ENCODE data around the gene ADCY6. TPM values are rescaled to one million over a fixed set of nuclear protein-coding genes. Genes with fewer than 3 reads are reported as not detected.

The ADCY6 gene
- total and polyA plus RNA-seq, 12 donors: 35.3 to 144 (median 121) TPM

- ATAC-seq (no peak), DNase-seq (no peak)
- TF ChIP-seq CTCF (IDR thresholded peaks at IDR 0.05): no peak
- 85 to 90% methylated on average over 8 of the region's 8 CpGs for WGBS, 2 donors
- Histone ChIP-seq H3K9me3 (no peaks in the 10 kb centered on the region), H3K27ac (no peak overlapping the region), H3K36me3 (peaks cover 0 to 90% (median 36%) of the 10 kb centered on the region in 9 donors), H3K27me3 (no peaks in the 10 kb centered on the region), H3K4me3 (no peak overlapping the region), H3K4me1 (no peaks in the 10 kb centered on the region)
- intact Hi-C loops (cut with DNase I): no loop called here
These were observed 38.1 kb upstream of the ADCY6 start for GRCh38 chr12:48827026-48827425.

GRCh38 chr12:48826209-48826855 lies 37.4 kb upstream of the ADCY6 start:
- Histone ChIP-seq H3K4me1 (peaks cover 0 to 2% (median 0%) of the 10 kb centered on the region in 9 donors), H3K27ac (no peak overlapping the region), H3K36me3 (peaks cover 0 to 83% (median 30%) of the 10 kb centered on the region in 9 donors), H3K9me3 (no peaks in the 10 kb centered on the region), H3K4me3 (no peak overlapping the region), H3K27me3 (no peaks in the 10 kb centered on the region)
- no peak for TF ChIP-seq CTCF (IDR thresholded peaks at IDR 0.05)
- DNase-seq (no peak), ATAC-seq (no peak)
- intact Hi-C loops (cut with DNase I): no loop called here
- 84% methylated on average over 15 of the region's 15 CpGs for WGBS, 2 donors

- no peak overlapping the region for H3K4me3 ChIP-seq
- intact Hi-C loops (cut with DNase I): no loop called here
- H3K9me3 ChIP-seq: no peaks in the 10 kb centered on the region
- peaks cover 0 to 69% (median 16%) of the 10 kb centered on the region in 9 donors for H3K36me3 ChIP-seq
- H3K4me1 ChIP-seq: peaks cover 0 to 5% (median 0%) of the 10 kb centered on the region in 9 donors
- H3K27ac ChIP-seq: no peak overlapping the region
- H3K27me3 ChIP-seq: no peaks in the 10 kb centered on the region
- DNase-seq (no peak), ATAC-seq (no peak)
- 92 to 96% methylated on average over 4 of the region's 4 CpGs for WGBS, 2 donors
- no peak for TF ChIP-seq CTCF (IDR thresholded peaks at IDR 0.05)
These were observed 36.0 kb upstream of the ADCY6 start for GRCh38 chr12:48824905-48825304.

- H3K27ac ChIP-seq: no peak overlapping the region
- peaks cover 0 to 61% (median 8%) of the 10 kb centered on the region in 9 donors for H3K36me3 ChIP-seq
- peaks cover 0 to 6% (median 3%) of the 10 kb centered on the region in 9 donors for H3K4me1 ChIP-seq
- H3K27me3 ChIP-seq: peaks cover 0 to 7% (median 0%) of the 10 kb centered on the region in 7 donors
- intact Hi-C loops (cut with DNase I): no loop called here
- no peak for TF ChIP-seq CTCF (IDR thresholded peaks at IDR 0.05)
- DNase-seq (no peak), ATAC-seq (no peak)
- no peaks in the 10 kb centered on the region for H3K9me3 ChIP-seq
- WGBS, 2 donors: 87 to 89% methylated on average over 12 of the region's 12 CpGs
- no peak overlapping the region for H3K4me3 ChIP-seq
These were observed 35.2 kb upstream of the ADCY6 start for GRCh38 chr12:48824112-48824511.
